GM12878 (cell line): Measurements from ENCODE around the gene SLC39A13. TPM values are rescaled to one million over a fixed set of nuclear protein-coding genes. Genes with fewer than 3 reads are reported as not detected.

Source experiments
- ATAC-seq: fragments of 200-7000 bp; cut with Tn5 transposase; 3 replicates; pipeline ENCODE4 v1.9.1; 2020; ENCODE audit warnings: mild to moderate bottlenecking, moderate library complexity
- BruUV-seq: library from RNA; stranded (reverse); fragments of 400-500 nt; replicated peaks from 2 replicates; lab custom pipeline; 2021; lab: Mats Ljungman, UMichigan
- CTCF ChIA-PET: fragments of 300-600 bp; sonication (Branson Sonifier 250); formaldehyde crosslinking; extraction: SDS; loops from one replicate; lab custom pipeline; 2021; ENCODE audit warnings: inconsistent platforms; lab: Yijun Ruan, JAX
- POLR2A ChIA-PET: fragments of 350-600 bp; formaldehyde crosslinking; extraction: SDS; loops from one replicate; lab custom pipeline; 2021; ENCODE audit warnings: inconsistent platforms; lab: Charles Lee
- RAD21 ChIA-PET: fragments of 300-600 bp; sonication (Branson Sonifier 250); formaldehyde crosslinking; loops from one replicate; lab custom pipeline; 2023; ENCODE audit warnings: antibody characterized with exemption; ENCODE audit not compliant: unreplicated experiment; lab: Charles Lee
- SMC1A ChIA-PET: fragments of 300-600 bp; sonication (Branson Sonifier 250); formaldehyde crosslinking; loops from one replicate; lab custom pipeline; 2023; ENCODE audit not compliant: unreplicated experiment, uncharacterized antibody; lab: Charles Lee
- DNase-seq: peaks from one replicate; pipeline ENCODE4 v3.0.0-alpha.2; 2011; ENCODE audit warnings: low read depth, low spot score
- FAIRE-seq: peaks from 3 replicates; lab custom pipeline; 2011; peaks lifted over from hg19 to GRCh38; lab: Jason Lieb, UNC
- H2AFZ ChIP-seq: 2 replicates; pipeline ENCODE4 v1.6.0; 2011; ENCODE audit warnings: low read depth, low read length, control low read depth; ENCODE audit not compliant: control insufficient read depth
- H3K27ac ChIP-seq: 2 replicates; pipeline ENCODE4 v1.5.1; 2011; ENCODE audit warnings: control low read depth; ENCODE audit not compliant: control insufficient read depth, insufficient read depth
- H3K27me3 ChIP-seq, 2 experiments: replicated peaks in 1 of 2; 2 replicates each; pipeline versions ENCODE4 v1.6.0 to v1.6.1; 2011; ENCODE audit warnings: low read length in 1 of 2; ENCODE audit not compliant: control insufficient read depth in 2 of 2, insufficient read depth in 2 of 2
- H3K36me3 ChIP-seq, 2 experiments: 2 replicates each; pipeline ENCODE4 v1.5.1; 2011; ENCODE audit warnings: low read length in 1 of 2; ENCODE audit not compliant: control insufficient read depth in 2 of 2, insufficient read depth in 2 of 2
- H3K4me1 ChIP-seq: 2 replicates; pipeline ENCODE4 v1.6.1; 2011; ENCODE audit warnings: mild to moderate bottlenecking, low read length, moderate library complexity, mixed read lengths; ENCODE audit not compliant: control insufficient read depth, insufficient read depth
- H3K4me2 ChIP-seq: 2 replicates; pipeline ENCODE4 v1.6.0; 2011; ENCODE audit warnings: control low read depth; ENCODE audit not compliant: control insufficient read depth, insufficient read depth
- H3K4me3 ChIP-seq: fragments of 200-600 bp; sonication (generic); 2 replicates; pipeline ENCODE4 v1.5.1; 2016
- H3K79me2 ChIP-seq: 2 replicates; pipeline ENCODE4 v1.6.0; 2011; ENCODE audit warnings: low read length; ENCODE audit not compliant: control insufficient read depth, insufficient read depth
- H3K9ac ChIP-seq: 2 replicates; pipeline ENCODE4 v1.8.0; 2011; ENCODE audit warnings: low read length, control low read depth, mixed read lengths; ENCODE audit not compliant: control insufficient read depth, insufficient read depth
- H3K9me3 ChIP-seq: replicated peaks from 3 replicates; pipeline ENCODE4 v1.5.1; 2011; ENCODE audit warnings: mild to moderate bottlenecking, low read length; ENCODE audit not compliant: control insufficient read depth, insufficient read depth
- H4K20me1 ChIP-seq: 2 replicates; pipeline ENCODE4 v1.6.0; 2011; ENCODE audit not compliant: control insufficient read depth, insufficient read depth
- CHD2 ChIP-seq: IDR thresholded peaks from 2 replicates; pipeline ENCODE4 v1.6.1; 2011; ENCODE audit warnings: low read depth, low read length, improper control_type of control experiment, borderline replicate concordance
- CHD4 ChIP-seq: fragments of 200-600 bp; sonication (generic); IDR thresholded peaks from 2 replicates; pipeline ENCODE4 v1.6.1; 2016; ENCODE audit warnings: mild to moderate bottlenecking
- E2F8 ChIP-seq: fragments of 450-650 bp; IDR thresholded peaks from 2 replicates; pipeline ENCODE4 v1.6.1; 2018; ENCODE audit warnings: mild to moderate bottlenecking, low read depth, moderate library complexity; ENCODE audit not compliant: partially characterized antibody
- EED ChIP-seq: sonication (generic); IDR thresholded peaks from 2 replicates; pipeline ENCODE4 v1.6.1; 2016; ENCODE audit warnings: antibody characterized with exemption, low read depth
- IKZF1 ChIP-seq: fragments of 450-650 bp; conservative IDR thresholded peaks from 2 replicates; pipeline ENCODE4 v1.6.1; 2017; ENCODE audit warnings: antibody characterized with exemption, mild to moderate bottlenecking
- KLF5 ChIP-seq: fragments of 450-650 bp; IDR thresholded peaks from 2 replicates; pipeline ENCODE4 v1.6.1; 2014; ENCODE audit warnings: mild to moderate bottlenecking; ENCODE audit not compliant: partially characterized antibody
- NFXL1 ChIP-seq: fragments of 450-650 bp; IDR thresholded peaks from 2 replicates; pipeline ENCODE4 v1.6.1; 2017; ENCODE audit warnings: antibody characterized with exemption, mild to moderate bottlenecking, borderline replicate concordance
- RUNX3 ChIP-seq: IDR thresholded peaks from 2 replicates; pipeline ENCODE4 v1.6.1; 2012; ENCODE audit warnings: low read length, inconsistent platforms
- SMC3 ChIP-seq: IDR thresholded peaks from 2 replicates; pipeline ENCODE4 v1.6.1; 2011; ENCODE audit warnings: low read length, improper control_type of control experiment, borderline replicate concordance
- SUZ12 ChIP-seq: fragments of 200-600 bp; sonication (generic); IDR thresholded peaks from one replicate; pipeline ENCODE4 v1.6.1; 2018; ENCODE audit warnings: antibody characterized with exemption, mild to moderate bottlenecking; ENCODE audit not compliant: unreplicated experiment
- TAF1 ChIP-seq: IDR thresholded peaks from 2 replicates; pipeline ENCODE4 v1.6.1; 2011; ENCODE audit warnings: mild to moderate bottlenecking, low read depth, low read length, borderline replicate concordance
- WGBS: methylation state at CpG from one replicate; pipeline ENCODE4 v1.1.6; 2016; ENCODE audit warnings: low lambda C conversion rate; ENCODE audit not compliant: insufficient replicate concordance, insufficient coverage; ENCODE audit errors: missing lambda C conversion rate; 5-methylcytosine and 5-hydroxymethylcytosine counted together
- in situ Hi-C: fragments of 300-500 bp; cut with MboI; formaldehyde crosslinking; loops from 9 replicates; pipeline ENCODE4 v1.14.3; 2018; ENCODE audit warnings: mixed read lengths
- intact Hi-C: fragments of 100-400 bp; cut with micrococcal nuclease; formaldehyde crosslinking; loops from one replicate; pipeline ENCODE4 v1.14.2; 2022; ENCODE audit not compliant: unreplicated experiment
- polyA plus RNA-seq, 11 experiments: library from polyadenylated mRNA; depleted of rRNA in 4 of 11; unstranded in 6 of 11; stranded (reverse) in 5 of 11; fragments of >200 nt; fragmentation: Nextera tagmentation in 4 of 11; fragmentation: Illumina TruSeq in 1 of 11; extraction: Ambion mirVana in 4 of 11; extraction: Trizol in 1 of 11; gene quantifications; 1 replicate in 1 of 11; 2 replicates in 10 of 11; pipeline versions ENCODE4 v1.2.1 to v1.2.3, GENCODE V29; 2011 to 2016; ENCODE audit warnings: inconsistent platforms in 2 of 11, missing spikeins in 2 of 11, low read depth in 1 of 11
- total RNA-seq, 4 experiments: library from RNA; depleted of rRNA in 3 of 4; stranded (reverse); fragments of >200 nt in 3 of 4; fragmentation: Illumina TruSeq in 1 of 4; extraction: Trizol in 1 of 4; gene quantifications; 2 replicates each; pipeline versions ENCODE4 v1.2.1 to v1.2.3, GENCODE V29; 2013 to 2021

Gene SLC39A13
- total and polyA plus RNA-seq, 10 of the 15 experiments (the other 5 are each of a cell fraction or from before 2014, with no cell fraction given), result 0.23 to 19.8 (median 6.3) TPM

- H3K79me2 ChIP-seq, result peaks cover 26% of the 10 kb centered on the region
- TSS peak; percentile 40 for BruUV-seq
Measured at GRCh38 chr11:47372422-47372821, 36.0 kb upstream of the SLC39A13 start.

GRCh38 chr11:47373876-47374719, 34.3 kb upstream of the SLC39A13 start:
- peak overlapping the region; percentile 41; the same call in 1 of the 2 replicates for H3K4me2 ChIP-seq
- no peak overlapping the region for H2AFZ ChIP-seq
- H3K4me3 ChIP-seq, result no peak overlapping the region
- H3K27me3 ChIP-seq, result no peaks in the 10 kb centered on the region
- RAD21 ChIA-PET, result interaction anchor here (1.0 to 2.8 kb wide), 9 partner anchors 17 to 125 kb away, joined by 3 to 24 read pairs (median 7); partner anchors contain the start of genes ACP2 and SLC39A13
- 10% methylated on average over 19 of the region's 19 CpGs for WGBS
- FAIRE-seq, result peak; percentile 47
- peaks cover 41% of the 10 kb centered on the region for H3K79me2 ChIP-seq
- H3K36me3 ChIP-seq, result peaks cover 2 to 8% of the 10 kb centered on the region in 2 experiments
- no peaks in the 10 kb centered on the region for H3K9me3 ChIP-seq
- POLR2A ChIA-PET, result interaction anchor here (0.6 to 3.7 kb wide), 5 partner anchors 14 to 45 kb away, joined by 3 to 21 read pairs (median 6); partner anchors contain the start of gene SLC39A13
- peak; percentile 57 for ATAC-seq
- H4K20me1 ChIP-seq, result no peaks in the 10 kb centered on the region
- in situ Hi-C loops, result loop anchor here (5.0 kb wide), 1 partner anchor 33 kb away; the partner anchor contains the start of gene SLC39A13
- BruUV-seq, result no TSS peak
- peaks cover 18% of the 10 kb centered on the region for H3K4me1 ChIP-seq
- intact Hi-C loops, result loop anchor here (1.0 to 10.0 kb wide), 3 partner anchors 34 to 481 kb away; partner anchors contain the start of genes FNBP4 and SLC39A13
- peak overlapping the region; percentile 20; the same call in 1 of the 2 replicates for H3K27ac ChIP-seq
- CTCF ChIA-PET, result interaction anchor here (0.5 to 8.6 kb wide), 32 partner anchors 8 to 479 kb away, joined by 3 to 161 read pairs (median 5); partner anchors contain the start of genes DDB2, PSMC3, PTPMT1 and SLC39A13
- H3K9ac ChIP-seq, result no peak overlapping the region
- no peak for DNase-seq
- SMC1A ChIA-PET, result interaction anchor here (0.6 to 3.7 kb wide), 17 partner anchors 13 to 243 kb away, joined by 3 to 35 read pairs (median 5); partner anchors contain the start of genes PSMC3 and SLC39A13
- peak; percentile 57 for TF ChIP-seq EED
- peak; percentile 69; the same call in 1 of the 2 replicates for TF ChIP-seq IKZF1
- TF ChIP-seq NFXL1, result 0 out of 2 replicates have a peak, but pooled peaks have one; percentile 26
- peak; percentile 76 for TF ChIP-seq RUNX3
- TF ChIP-seq CHD2, result no peak
- TF ChIP-seq SMC3, result peak; percentile 92
- TF ChIP-seq KLF5, result no peak
- no peak for TF ChIP-seq CHD4
- no peak for TF ChIP-seq E2F8
- TF ChIP-seq SUZ12, result no peak

More at GRCh38 chr11:47372422-47372821, 36.0 kb upstream of the SLC39A13 start:
- Histone ChIP-seq H3K9me3 (no peaks in the 10 kb centered on the region), H3K4me2 (no peak overlapping the region), H3K4me3 (no peak overlapping the region), H3K27ac (no peak overlapping the region), H3K36me3 (peaks cover 2 to 8% of the 10 kb centered on the region in 2 experiments), H2AFZ (no peak overlapping the region), H3K4me1 (peaks cover 13% of the 10 kb centered on the region; the same call in 1 of the 2 replicates), H4K20me1 (no peaks in the 10 kb centered on the region), H3K9ac (no peak overlapping the region)
- SMC1A ChIA-PET, result interaction anchor here (1.0 to 3.7 kb wide), 7 partner anchors 19 to 39 kb away, joined by 4 to 35 read pairs (median 22); partner anchors contain the start of gene SLC39A13
- in situ Hi-C loops (loop anchor here (5.0 kb wide), 1 partner anchor 35 kb away; the partner anchor contains the start of gene SLC39A13), intact Hi-C loops (loop anchor here (10.0 kb wide), 2 partner anchors 392 to 482 kb away; partner anchors contain the start of gene FNBP4)
- ATAC-seq (no peak), DNase-seq (no peak), FAIRE-seq (no peak)
- 100% methylated on average over 5 of the region's 7 CpGs for WGBS
- POLR2A ChIA-PET, result interaction anchor here (0.7 to 3.7 kb wide), 5 partner anchors 21 to 159 kb away, joined by 3 to 21 read pairs (median 6); partner anchors contain the start of gene SLC39A13
- RAD21 ChIA-PET, result interaction anchor here (0.7 to 2.8 kb wide), 3 partner anchors 8 to 35 kb away, joined by 3 to 21 read pairs (median 3); no protein-coding TSS in a partner anchor
- TF ChIP-seq TAF1, result no peak
- TF ChIP-seq, all 136 proteins: peak for 0
- CTCF ChIA-PET, result interaction anchor here (0.8 to 8.6 kb wide), 8 partner anchors 8 to 271 kb away, joined by 3 to 161 read pairs (median 22); partner anchors contain the start of gene SLC39A13
- no peaks in the 10 kb centered on the region for H3K27me3 ChIP-seq
